ENCODE data around the gene IL4.
"Not testable (repeated sequence)": the region's sequence is repeated elsewhere in the genome, so short reads cannot be mapped to it uniquely, and the experiment has no call there.

Gene IL4

GRCh38 chr5:132673939-132674630 is at the start of gene IL4:
Gene IL4, plus strand, starts transcription at chr5:132673989. Its CDS starts 62 bp downstream, at chr5:132674051.
- no peak for DNase-seq

DNA sequence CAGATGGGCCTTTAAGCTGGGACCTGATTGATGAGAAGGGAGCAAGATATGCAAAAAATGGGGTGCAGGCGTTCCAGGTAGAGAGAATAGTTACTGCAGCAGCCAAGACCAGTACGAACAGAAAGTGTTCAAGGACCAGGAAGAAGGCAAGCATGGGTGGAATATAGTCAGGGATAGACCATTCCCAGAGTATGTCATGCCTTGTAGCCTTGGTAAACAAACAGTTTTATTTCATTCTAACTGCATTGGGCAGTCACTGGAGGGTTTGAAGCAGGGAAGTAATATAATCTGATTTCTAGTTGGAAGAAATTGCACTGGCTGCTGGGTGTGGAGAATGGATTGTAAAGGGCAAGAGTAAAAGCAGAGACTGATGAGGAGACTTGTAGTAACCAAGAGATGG is 46.3 kb upstream of the IL4 start:
- no peak for DNase-seq

- DNase-seq, result no peak
Measured at GRCh38 chr5:132628814-132629213, 45.0 kb upstream of the IL4 start.

GRCh38 chr5:132629230-132629944 is 44.4 kb upstream of the IL4 start:
- no peak for DNase-seq

GRCh38 chr5:132633587-132633986 is 40.2 kb upstream of the IL4 start:
- not testable (repeated sequence) for DNase-seq

DNA sequence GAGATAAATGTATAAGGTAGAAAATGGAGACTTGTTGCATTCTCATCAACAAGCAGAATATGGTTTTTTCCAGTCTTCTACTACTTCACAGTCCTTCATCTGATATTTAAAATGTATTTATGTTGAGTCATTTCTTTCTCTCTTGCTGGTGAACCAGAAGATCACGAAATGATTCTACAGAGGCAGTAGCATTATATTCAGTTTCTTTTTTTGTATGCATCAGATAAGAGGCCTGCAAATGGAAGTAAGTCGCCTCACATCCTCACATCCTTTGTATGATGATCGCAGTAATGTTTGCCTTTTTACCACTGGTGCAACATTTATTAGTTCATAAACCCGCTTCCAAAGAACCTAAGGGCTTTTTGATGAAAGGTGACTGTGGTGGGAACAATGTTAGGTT is 37.9 kb upstream of the IL4 start:
- DNase-seq, result no peak

DNA sequence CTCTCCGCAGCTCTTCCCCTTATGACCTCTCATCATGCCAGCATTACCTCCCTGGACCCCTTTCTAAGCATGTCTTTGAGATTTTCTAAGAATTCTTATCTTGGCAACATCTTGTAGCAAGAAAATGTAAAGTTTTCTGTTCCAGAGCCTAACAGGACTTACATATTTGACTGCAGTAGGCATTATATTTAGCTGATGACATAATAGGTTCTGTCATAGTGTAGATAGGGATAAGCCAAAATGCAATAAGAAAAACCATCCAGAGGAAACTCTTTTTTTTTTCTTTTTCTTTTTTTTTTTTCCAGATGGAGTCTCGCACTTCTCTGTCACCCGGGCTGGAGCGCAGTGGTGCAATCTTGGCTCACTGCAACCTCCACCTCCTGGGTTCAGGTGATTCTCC is 36.5 kb upstream of the IL4 start:
- no peak for DNase-seq

GRCh38 chr5:132639706-132640130 is 34.1 kb upstream of the IL4 start:
- DNase-seq, result no peak

DNA sequence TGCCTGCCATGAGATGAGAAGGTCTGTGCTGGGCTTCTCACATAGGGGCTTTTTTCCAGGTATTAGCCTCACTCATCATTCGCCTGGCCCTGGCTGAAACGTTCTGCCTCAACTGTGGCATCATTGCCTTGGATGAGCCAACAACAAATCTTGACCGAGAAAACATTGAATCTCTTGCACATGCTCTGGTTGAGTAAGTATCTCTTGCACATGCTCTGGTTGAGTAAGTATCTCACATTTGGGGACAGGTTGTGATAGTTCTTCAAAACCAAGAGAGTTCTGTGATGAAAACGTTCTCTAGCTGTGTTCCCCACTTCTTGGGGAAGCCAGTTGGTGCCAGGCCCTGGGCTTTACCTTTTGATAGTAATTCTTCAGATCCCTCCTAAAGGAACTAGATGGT is 33.2 kb upstream of the IL4 start:
- no peak for DNase-seq

DNA sequence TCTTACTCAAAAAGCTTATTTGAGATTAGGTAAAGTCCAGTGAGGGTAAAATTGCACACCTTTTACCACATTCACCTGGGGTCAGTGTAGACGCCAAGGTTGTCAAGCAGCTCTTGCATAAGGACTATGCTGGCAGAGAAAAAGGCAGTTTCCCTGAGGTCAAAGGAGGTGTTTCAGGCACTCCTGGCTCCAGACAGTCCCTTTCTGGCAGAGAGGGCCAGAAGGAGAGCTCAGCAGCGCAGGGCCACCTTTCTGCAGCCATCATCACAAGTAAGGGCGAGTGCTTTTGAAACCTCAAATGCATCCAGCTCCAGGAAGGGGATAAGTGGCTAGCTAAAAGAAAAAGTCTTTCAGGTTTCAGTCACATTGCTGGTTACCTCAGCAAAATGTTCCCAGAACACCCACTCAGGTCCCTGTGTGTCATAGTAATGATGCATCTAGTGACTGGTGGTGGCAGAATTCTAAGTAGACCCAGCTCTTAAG is 32.5 kb upstream of the IL4 start:
- no peak for DNase-seq

GRCh38 chr5:132641841-132642240 is 31.9 kb upstream of the IL4 start:
- no peak for DNase-seq

DNA sequence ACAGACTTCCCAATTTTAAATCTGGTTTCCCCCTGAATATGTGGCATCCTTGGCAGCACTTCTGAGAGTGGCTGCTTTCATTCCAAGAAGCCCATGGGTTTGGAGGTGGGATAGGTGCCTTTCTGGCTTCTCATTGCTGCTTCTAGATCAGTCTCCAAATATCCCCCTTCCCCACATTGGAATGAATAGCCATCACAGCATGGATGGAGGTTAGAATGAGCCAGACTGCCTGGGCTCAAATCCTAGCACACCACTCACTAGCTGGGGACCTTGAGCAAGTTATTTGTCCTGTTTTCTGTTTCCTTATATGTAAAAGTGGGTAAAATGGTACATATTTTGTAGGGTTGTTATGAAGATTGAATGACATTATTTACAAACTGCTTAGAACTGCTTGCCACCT is 29.6 kb upstream of the IL4 start:
- DNase-seq, result no peak

DNA sequence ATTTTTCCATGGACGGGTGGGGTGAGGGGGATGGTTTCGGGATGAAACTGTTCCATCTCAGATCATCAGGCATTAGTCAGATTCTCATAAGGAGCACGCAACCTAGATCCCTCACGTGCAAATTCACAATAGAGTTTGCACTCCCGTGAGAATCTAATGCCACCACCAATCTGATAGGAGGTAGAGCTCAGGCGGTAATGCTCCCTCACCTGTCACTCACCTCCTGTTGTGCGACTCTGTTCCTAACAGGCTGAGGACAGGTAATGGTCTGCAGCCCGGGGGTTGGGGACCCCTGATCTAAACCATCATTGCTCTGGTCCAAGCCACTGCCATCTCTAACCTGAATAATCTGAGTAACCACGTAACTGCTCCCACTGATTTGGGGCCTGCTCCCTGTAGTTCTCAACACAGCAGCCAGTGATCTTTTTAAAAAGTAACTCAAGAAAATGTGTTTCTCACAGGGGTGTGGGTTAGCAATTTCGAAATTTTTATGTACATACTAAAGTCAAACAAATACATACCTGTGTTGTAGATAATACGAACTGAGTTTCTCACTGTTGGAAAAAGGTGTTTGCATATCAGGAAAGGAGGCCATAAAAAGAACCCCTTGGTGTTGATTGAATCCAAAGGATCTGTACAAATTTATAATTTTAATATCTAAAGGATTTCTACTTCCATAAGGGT is 27.1 kb upstream of the IL4 start:
- no peak for DNase-seq

GRCh38 chr5:132647473-132647872 is 26.3 kb upstream of the IL4 start:
- no peak for DNase-seq

DNA sequence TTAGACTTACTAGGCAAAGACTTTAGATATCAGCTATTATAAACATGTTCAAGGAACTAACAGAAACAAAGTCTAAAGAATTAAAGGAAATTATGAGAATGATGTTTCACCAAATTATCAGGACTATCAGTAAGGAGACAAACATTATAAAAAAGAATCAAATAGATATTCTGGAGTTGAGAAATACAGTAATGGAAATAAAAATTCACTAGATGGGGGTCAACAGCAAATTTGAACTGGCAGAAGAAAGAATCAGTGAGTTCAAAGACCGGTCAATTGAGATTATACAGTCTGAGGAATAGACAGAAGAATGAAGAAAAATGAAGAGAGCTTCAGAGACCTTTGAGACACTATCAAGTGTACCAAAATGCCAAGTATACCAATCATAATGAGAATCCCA is 25.4 kb upstream of the IL4 start:
- no peak for DNase-seq

- DNase-seq, result no peak
Measured at GRCh38 chr5:132651838-132652469, 21.8 kb upstream of the IL4 start.

DNA sequence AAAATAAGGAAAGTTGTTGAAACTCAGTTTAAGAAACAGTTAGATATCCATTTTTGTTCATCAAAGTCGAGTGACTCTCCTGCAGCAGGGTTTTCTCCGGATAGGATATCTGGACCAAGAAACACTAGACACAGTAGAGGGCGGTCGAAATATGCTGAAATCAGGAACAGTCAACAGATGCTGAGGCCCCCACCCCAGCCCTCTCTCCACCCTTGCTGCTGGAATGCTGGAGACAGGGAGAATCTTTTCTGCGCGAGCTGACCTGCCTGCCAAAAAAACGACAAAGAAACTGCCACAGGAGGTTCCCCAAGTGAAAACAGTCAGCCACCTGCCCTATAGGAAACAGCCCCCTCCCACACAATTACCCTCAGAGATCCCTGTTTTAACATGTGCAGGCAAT is 20.1 kb upstream of the IL4 start:
- no peak for DNase-seq

- DNase-seq, result no peak
Measured at GRCh38 chr5:132655821-132656773, 17.7 kb upstream of the IL4 start.

DNA sequence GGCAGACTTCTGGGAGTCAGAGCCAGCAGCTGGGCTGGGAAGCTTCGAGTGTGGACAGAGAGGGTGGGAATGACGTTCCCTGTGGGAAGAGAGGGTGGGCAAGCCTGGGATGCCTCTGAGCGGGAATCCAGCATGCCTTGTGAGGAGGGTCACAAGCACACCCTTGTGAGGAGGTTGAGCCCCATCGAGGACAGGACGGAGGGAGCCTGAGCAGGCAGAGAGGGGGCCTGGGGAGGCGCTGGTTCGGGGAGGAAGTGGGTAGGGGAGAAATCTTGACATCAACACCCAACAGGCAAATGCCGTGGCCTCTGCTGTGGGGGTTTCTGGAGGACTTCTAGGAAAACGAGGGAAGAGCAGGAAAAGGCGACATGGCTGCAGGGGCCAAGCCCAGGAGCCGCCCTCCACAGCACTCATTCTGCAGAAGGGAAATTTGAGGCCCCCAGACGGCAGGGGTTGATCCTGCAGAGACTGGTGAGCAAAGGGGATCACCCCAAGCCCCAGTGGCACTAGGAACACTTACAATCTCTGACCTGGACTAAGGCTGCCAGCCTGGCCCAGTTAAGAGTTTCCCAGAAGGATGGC is 16.9 kb upstream of the IL4 start:
- DNase-seq, result no peak

DNA sequence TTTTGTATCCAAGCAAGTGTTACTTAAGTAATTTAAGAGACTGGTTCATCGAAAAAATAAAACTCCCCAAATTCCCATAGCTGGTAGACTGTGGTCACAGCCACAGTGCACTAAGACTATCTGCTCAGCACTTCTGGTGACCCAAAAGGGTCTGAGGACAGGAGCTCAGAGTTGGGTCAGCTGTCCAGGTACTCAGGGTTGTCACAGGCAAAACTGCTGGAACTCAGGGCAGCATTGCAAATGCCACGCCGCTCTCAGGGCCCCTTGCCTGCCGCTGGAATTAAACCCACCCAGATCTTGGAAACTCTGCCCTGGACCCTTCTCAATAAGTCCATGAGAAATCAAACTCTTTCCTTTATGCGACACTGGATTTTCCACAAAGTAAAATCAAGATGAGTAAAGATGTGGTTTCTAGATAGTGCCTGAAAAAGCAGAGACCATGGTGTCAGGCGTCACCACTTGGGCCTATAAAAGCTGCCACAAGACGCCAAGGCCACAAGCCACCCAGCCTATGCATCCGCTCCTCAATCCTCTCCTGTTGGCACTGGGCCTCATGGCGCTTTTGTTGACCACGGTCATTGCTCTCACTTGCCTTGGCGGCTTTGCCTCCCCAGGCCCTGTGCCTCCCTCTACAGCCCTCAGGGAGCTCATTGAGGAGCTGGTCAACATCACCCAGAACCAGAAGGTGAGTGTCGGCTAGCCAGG is 16.0 kb upstream of the IL4 start, which contains the start of gene IL13:
IL13 (plus strand) TSS at position 498 of the 705 bp plus-strand sequence; CDS start at position 512, 14 bp downstream.
- DNase-seq, result no peak

Measured in NCI-H345 (cell line).